Esophagus muscularis mucosa (tissue), 3 donors: ENCODE measurements around the gene DGKB.

ENCODE experiments used
- CTCF ChIP-seq, 3 experiments: fragments of 200-600 bp in 2 of 3; fragments of 450-650 bp in 1 of 3; sonication (generic) in 2 of 3; IDR thresholded peaks; one replicate each; pipeline ENCODE4 v1.5.1; 2017 to 2019; ENCODE audit warnings: antibody characterized with exemption in 3 of 3, mild to moderate bottlenecking in 2 of 3, moderate library complexity in 1 of 3
- EP300 ChIP-seq: sonication (generic); formaldehyde crosslinking; IDR thresholded peaks from one replicate; pipeline ENCODE4 v1.6.1; 2017; ENCODE audit warnings: antibody characterized with exemption

GRCh38 chr7:14552060-14552459 lies 350.5 kb downstream of the DGKB start:
- TF ChIP-seq CTCF (IDR thresholded peaks at IDR 0.05) (no peak), EP300 (no peak)
